HG03575 (cell line): ENCODE measurements around the gene GMEB2.
"Not testable (repeated sequence)": the region's sequence is repeated elsewhere in the genome, so short reads cannot be mapped to it uniquely, and the experiment has no call there.

ENCODE experiments used
- ATAC-seq: cut with Tn5 transposase; IDR thresholded peaks from one replicate; pipeline ENCODE4 v1.9.1; 2021; ENCODE audit not compliant: unreplicated experiment, insufficient number of reproducible peaks, low FRiP score; ENCODE audit errors: extremely low read depth

GMEB2 gene

GRCh38 chr20:63657937-63658748 is 31.2 kb upstream of the GMEB2 start, which contains the start of gene RTEL1:
TSS of gene RTEL1 (plus strand) at chr20:63658312. CDS start at chr20:63659403, 1,091 bp downstream.
- no peak for ATAC-seq

GRCh38 chr20:63657260-63657936 is 30.5 kb upstream of the GMEB2 start:
- ATAC-seq, result no peak

- no peak for ATAC-seq
Measured at GRCh38 chr20:63656451-63656850, 29.6 kb upstream of the GMEB2 start.

- ATAC-seq, result no peak
Measured at GRCh38 chr20:63655249-63655648, 28.3 kb upstream of the GMEB2 start.

GRCh38 chr20:63653974-63654668 is 27.2 kb upstream of the GMEB2 start:
- no peak for ATAC-seq

- ATAC-seq, result no peak
Measured at GRCh38 chr20:63653041-63653973, 26.4 kb upstream of the GMEB2 start, which contains the start of gene STMN3. TSS of gene STMN3 (minus strand) at chr20:63653424. CDS start at chr20:63653345, 79 bp downstream.

GRCh38 chr20:63652192-63652980 is 25.5 kb upstream of the GMEB2 start:
- ATAC-seq, result no peak

GRCh38 chr20:63651942-63652191 is 25.0 kb upstream of the GMEB2 start:
- no peak for ATAC-seq

- not testable (repeated sequence) for ATAC-seq
Measured at GRCh38 chr20:63650486-63650885, 23.6 kb upstream of the GMEB2 start.

- ATAC-seq, result no peak
Measured at GRCh38 chr20:63648895-63649589, 22.1 kb upstream of the GMEB2 start.

GRCh38 chr20:63648190-63648589 is 21.3 kb upstream of the GMEB2 start:
- ATAC-seq, result no peak

- ATAC-seq, result no peak
Measured at GRCh38 chr20:63645218-63645617, 18.3 kb upstream of the GMEB2 start.

GRCh38 chr20:63643946-63644345 is 17.0 kb upstream of the GMEB2 start:
- ATAC-seq, result no peak

GRCh38 chr20:63643499-63643898 is 16.6 kb upstream of the GMEB2 start:
- no peak for ATAC-seq

GRCh38 chr20:63642527-63643247 is 15.8 kb upstream of the GMEB2 start:
- no peak for ATAC-seq

- no peak for ATAC-seq
Measured at GRCh38 chr20:63641792-63642523, 15.1 kb upstream of the GMEB2 start.
